ENCODE data around the gene STT3B. TPM values are rescaled to one million over a fixed set of nuclear protein-coding genes. Genes with fewer than 3 reads are reported as not detected.

The STT3B gene
- 192 and 259 TPM in 2 replicates for total RNA-seq
- 120 and 145 TPM in 2 replicates for polyA plus RNA-seq
- 83.1 and 89.7 TPM in 2 replicates for polyA plus RNA-seq (2012)
- 26.4 and 31.3 TPM in 2 replicates for polyA minus RNA-seq (ENCODE audit: low replicate concordance)

DNA sequence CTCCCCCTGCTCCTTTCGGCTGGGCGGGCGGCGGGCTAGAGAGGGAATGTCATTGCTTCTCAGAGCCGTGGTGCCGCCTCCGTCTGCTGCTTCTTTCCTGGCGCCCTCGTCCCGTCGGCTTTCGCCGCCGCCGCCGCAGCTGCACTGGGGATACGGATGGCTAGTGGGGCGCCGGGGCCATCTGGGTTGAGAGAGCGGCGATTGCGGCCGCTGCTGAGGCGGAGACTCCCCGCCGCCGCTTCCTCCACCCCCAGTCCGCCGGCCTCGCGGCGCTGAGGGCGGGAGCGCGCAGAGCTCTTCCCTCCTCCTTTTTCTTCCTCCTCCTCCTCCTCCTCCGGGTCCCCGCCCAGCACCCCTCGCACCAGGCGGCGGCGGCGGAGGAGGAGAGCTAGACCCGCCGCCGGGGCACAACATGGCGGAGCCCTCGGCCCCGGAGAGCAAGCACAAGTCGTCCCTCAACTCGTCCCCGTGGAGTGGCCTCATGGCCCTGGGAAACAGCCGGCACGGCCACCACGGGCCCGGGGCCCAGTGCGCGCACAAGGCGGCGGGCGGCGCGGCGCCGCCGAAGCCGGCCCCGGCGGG is at the start of gene STT3B:
STT3B (plus strand) TSS at position 339 of the 582 bp plus-strand sequence; CDS start at position 413, 74 bp downstream.
- Histone ChIP-seq H3K27me3 (ENCODE audit: control insufficient read depth, insufficient read depth, low read length) (no peaks in the 10 kb centered on the region), H3K4me1 (ENCODE audit: control insufficient read depth, extremely low read depth, insufficient read depth, low read length) (peaks cover 2% of the 10 kb centered on the region), H3K9me3 (ENCODE audit: control insufficient read depth, insufficient read depth, low read depth, low read length) (no peaks in the 10 kb centered on the region), H3K27ac (ENCODE audit: insufficient read depth, low read length) (peak within 1 kb of the TSS; percentile 92), H4K20me1 (ENCODE audit: control insufficient read depth, extremely low read depth, insufficient read depth, low read length) (peaks cover 5% of the 10 kb centered on the region), H3K4me3 (replicated peaks in 1 of 4; ENCODE audit: control extremely low read depth in 1 of 4, insufficient read depth in 1 of 4, low read depth in 3 of 4, low read length in 4 of 4) (peak within 1 kb of the TSS; percentile 76 to 97 (median 83)), H3K36me3 (ENCODE audit: control insufficient read depth, insufficient read depth, low read length) (no peaks in the 10 kb centered on the region), H2AFZ (ENCODE audit: low read length) (peak within 1 kb of the TSS; percentile 91), H3K79me2 (ENCODE audit: control insufficient read depth, insufficient read depth, low read length) (peaks cover 47% of the 10 kb centered on the region), H3K4me2 (ENCODE audit: extremely low read depth, insufficient read depth, low read length) (peak within 1 kb of the TSS; percentile 88), H3K9ac (ENCODE audit: insufficient read depth, low read length) (peak within 1 kb of the TSS; percentile 92)
- DNase-seq (ENCODE audit: low read depth in 2 of 2): peak; percentile 80 to 82
- TF ChIP-seq EZH2 (IDR thresholded peaks at IDR 0.05; ENCODE audit: low read length, missing control alignments): no peak
- TF ChIP-seq, protein P1, sequence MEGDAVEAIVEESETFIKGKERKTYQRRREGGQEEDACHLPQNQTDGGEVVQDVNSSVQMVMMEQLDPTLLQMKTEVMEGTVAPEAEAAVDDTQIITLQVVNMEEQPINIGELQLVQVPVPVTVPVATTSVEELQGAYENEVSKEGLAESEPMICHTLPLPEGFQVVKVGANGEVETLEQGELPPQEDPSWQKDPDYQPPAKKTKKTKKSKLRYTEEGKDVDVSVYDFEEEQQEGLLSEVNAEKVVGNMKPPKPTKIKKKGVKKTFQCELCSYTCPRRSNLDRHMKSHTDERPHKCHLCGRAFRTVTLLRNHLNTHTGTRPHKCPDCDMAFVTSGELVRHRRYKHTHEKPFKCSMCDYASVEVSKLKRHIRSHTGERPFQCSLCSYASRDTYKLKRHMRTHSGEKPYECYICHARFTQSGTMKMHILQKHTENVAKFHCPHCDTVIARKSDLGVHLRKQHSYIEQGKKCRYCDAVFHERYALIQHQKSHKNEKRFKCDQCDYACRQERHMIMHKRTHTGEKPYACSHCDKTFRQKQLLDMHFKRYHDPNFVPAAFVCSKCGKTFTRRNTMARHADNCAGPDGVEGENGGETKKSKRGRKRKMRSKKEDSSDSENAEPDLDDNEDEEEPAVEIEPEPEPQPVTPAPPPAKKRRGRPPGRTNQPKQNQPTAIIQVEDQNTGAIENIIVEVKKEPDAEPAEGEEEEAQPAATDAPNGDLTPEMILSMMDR (conservative IDR thresholded peaks at IDR 0.05 in 1 of 2, IDR thresholded peaks at IDR 0.05 in 1 of 2; ENCODE audit: low read depth in 1 of 2, low read length in 2 of 2): no peak

DNA sequence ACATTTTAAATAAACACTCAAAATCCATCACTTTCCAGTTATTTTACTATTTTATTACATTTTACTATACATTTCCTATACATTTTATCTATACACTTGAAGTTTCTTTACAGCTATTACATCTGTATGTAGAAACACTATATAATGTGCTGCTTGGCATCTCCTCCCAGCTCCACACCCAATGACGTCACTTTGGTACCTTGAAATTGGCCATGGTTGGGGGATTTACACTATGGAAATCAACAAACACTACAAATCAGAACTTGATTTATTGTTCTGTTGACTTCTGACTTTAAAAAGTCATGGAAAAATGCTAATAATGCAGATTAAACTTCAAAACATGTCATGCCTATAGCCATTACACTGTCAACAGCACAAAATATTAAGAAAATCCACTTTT is 48.9 kb upstream of the STT3B start:
- Histone ChIP-seq H3K9ac (ENCODE audit: insufficient read depth, low read length) (no peak overlapping the region), H3K9me3 (ENCODE audit: control insufficient read depth, insufficient read depth, low read depth, low read length) (no peaks in the 10 kb centered on the region), H3K27me3 (ENCODE audit: control insufficient read depth, insufficient read depth, low read length) (no peaks in the 10 kb centered on the region), H3K36me3 (ENCODE audit: control insufficient read depth, insufficient read depth, low read length) (no peaks in the 10 kb centered on the region), H4K20me1 (ENCODE audit: control insufficient read depth, extremely low read depth, insufficient read depth, low read length) (no peaks in the 10 kb centered on the region), H3K27ac (ENCODE audit: insufficient read depth, low read length) (no peak overlapping the region), H2AFZ (ENCODE audit: low read length) (no peak overlapping the region), H3K4me1 (ENCODE audit: control insufficient read depth, extremely low read depth, insufficient read depth, low read length) (no peaks in the 10 kb centered on the region), H3K4me2 (ENCODE audit: extremely low read depth, insufficient read depth, low read length) (no peak overlapping the region), H3K4me3 (replicated peaks in 1 of 4; ENCODE audit: control extremely low read depth in 1 of 4, insufficient read depth in 1 of 4, low read depth in 3 of 4, low read length in 4 of 4) (no peak overlapping the region), H3K79me2 (ENCODE audit: control insufficient read depth, insufficient read depth, low read length) (no peaks in the 10 kb centered on the region)
- TF ChIP-seq, protein P1 (conservative IDR thresholded peaks at IDR 0.05 in 1 of 2, IDR thresholded peaks at IDR 0.05 in 1 of 2; ENCODE audit: low read depth in 1 of 2, low read length in 2 of 2): no peak
- no peak for TF ChIP-seq EZH2 (IDR thresholded peaks at IDR 0.05; ENCODE audit: low read length, missing control alignments)
- no peak for DNase-seq (ENCODE audit: low read depth in 2 of 2)

DNA sequence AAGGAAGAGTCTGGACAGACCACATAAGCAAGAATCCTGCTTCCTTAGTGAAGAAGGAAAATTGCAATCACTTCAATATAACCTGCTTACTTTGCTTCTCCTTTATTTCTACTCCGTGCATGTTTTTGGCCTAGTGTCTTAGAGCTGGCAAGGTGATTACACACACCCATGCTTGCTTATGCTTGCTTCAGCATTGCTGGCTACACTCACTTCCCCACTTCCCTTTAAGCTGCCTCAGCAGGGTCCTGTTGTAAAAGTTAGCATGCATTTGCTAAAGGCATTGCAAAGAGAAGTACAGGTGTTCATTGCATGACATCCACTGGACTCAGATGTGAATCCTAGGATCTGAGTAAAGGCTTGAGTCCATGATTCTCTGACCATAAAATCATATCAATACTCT is 47.5 kb upstream of the STT3B start:
- H3K36me3 ChIP-seq (ENCODE audit: control insufficient read depth, insufficient read depth, low read length): no peaks in the 10 kb centered on the region
- TF ChIP-seq, protein P1 (conservative IDR thresholded peaks at IDR 0.05 in 1 of 2, IDR thresholded peaks at IDR 0.05 in 1 of 2; ENCODE audit: low read depth in 1 of 2, low read length in 2 of 2): no peak
- no peak for TF ChIP-seq EZH2 (IDR thresholded peaks at IDR 0.05; ENCODE audit: low read length, missing control alignments)
- no peak overlapping the region for H2AFZ ChIP-seq (ENCODE audit: low read length)
- no peaks in the 10 kb centered on the region for H3K4me1 ChIP-seq (ENCODE audit: control insufficient read depth, extremely low read depth, insufficient read depth, low read length)
- H3K79me2 ChIP-seq (ENCODE audit: control insufficient read depth, insufficient read depth, low read length): no peaks in the 10 kb centered on the region
- no peaks in the 10 kb centered on the region for H4K20me1 ChIP-seq (ENCODE audit: control insufficient read depth, extremely low read depth, insufficient read depth, low read length)
- H3K27ac ChIP-seq (ENCODE audit: insufficient read depth, low read length): no peak overlapping the region
- no peaks in the 10 kb centered on the region for H3K27me3 ChIP-seq (ENCODE audit: control insufficient read depth, insufficient read depth, low read length)
- no peak overlapping the region for H3K4me2 ChIP-seq (ENCODE audit: extremely low read depth, insufficient read depth, low read length)
- no peak overlapping the region for H3K9ac ChIP-seq (ENCODE audit: insufficient read depth, low read length)
- no peak for DNase-seq (ENCODE audit: low read depth in 2 of 2)
- H3K4me3 ChIP-seq (replicated peaks in 1 of 4; ENCODE audit: control extremely low read depth in 1 of 4, insufficient read depth in 1 of 4, low read depth in 3 of 4, low read length in 4 of 4): no peak overlapping the region
- H3K9me3 ChIP-seq (ENCODE audit: control insufficient read depth, insufficient read depth, low read depth, low read length): no peaks in the 10 kb centered on the region
